ENCODE data around the gene GSN.

GSN gene

DNA sequence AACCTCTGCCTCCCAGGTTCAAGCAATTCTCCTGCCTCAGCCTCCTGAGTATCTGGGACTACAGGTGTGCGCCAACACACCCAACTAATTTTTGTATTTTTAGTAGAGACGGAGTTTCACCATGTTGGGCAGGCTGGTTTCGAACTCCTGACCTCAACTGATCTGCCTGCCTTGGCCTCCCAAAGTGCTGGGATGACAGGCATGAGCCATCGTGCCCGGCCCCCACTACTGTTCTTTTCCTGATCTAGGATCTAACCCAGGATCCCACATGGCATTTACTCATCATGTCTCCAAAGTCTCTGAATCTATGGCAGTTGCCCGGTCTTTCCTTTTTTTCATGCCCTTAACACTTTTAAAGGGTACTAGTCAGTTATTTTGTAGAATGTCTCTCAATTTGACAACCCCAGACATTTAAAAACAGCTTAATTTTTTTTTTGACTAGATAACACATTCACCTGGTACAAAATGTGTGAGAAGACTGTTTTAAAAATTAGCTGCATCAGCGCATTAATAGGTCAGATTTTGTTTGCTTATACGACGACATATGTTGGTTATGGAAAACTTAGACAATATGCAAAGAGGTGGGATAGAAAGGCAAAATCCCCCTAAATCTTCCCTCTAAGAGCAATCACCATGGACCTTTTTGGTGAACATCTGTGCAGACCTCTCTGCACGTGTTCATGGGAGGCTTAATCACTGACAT, 55.6 kb downstream of the GSN start:
- DNase-seq (ENCODE audit: low read depth): no peak
- H3K36me3 ChIP-seq (ENCODE audit: control insufficient read depth, insufficient read depth, low read length, severe bottlenecking): peaks cover 68% of the 10 kb centered on the region
- H3K4me1 ChIP-seq (ENCODE audit: control insufficient read depth, insufficient read depth, low read length): peaks cover 63% of the 10 kb centered on the region
- peak overlapping the region; percentile 2 for H3K9ac ChIP-seq (ENCODE audit: low read length)
- H3K4me3 ChIP-seq (ENCODE audit: low read length): no peak overlapping the region
- no peaks in the 10 kb centered on the region for H3K9me3 ChIP-seq (ENCODE audit: control insufficient read depth, low read length)
- H3K27me3 ChIP-seq (replicated peaks; ENCODE audit: control insufficient read depth, insufficient read depth, low read length): no peaks in the 10 kb centered on the region

DNA sequence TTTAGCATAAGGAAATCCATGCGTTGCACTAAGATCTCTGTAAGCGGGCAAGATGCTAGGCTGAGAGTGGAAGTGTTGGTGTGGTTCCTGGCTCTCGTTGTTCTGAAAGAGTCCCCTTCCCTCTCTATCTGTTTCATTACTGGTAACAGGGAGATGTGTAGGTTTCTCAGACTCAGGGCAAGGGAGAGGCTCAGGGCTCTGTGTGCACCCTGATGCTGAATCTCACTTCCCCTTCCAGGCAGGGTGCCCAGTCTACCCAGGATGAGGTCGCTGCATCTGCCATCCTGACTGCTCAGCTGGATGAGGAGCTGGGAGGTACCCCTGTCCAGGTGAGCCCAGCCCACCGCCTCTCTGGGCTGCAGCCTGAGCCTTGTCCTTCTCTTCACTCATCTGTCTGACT, 56.4 kb downstream of the GSN start:
- no peaks in the 10 kb centered on the region for H3K27me3 ChIP-seq (replicated peaks; ENCODE audit: control insufficient read depth, insufficient read depth, low read length)
- H3K4me3 ChIP-seq (ENCODE audit: low read length): no peak overlapping the region
- peaks cover 56% of the 10 kb centered on the region for H3K4me1 ChIP-seq (ENCODE audit: control insufficient read depth, insufficient read depth, low read length)
- peaks cover 68% of the 10 kb centered on the region for H3K36me3 ChIP-seq (ENCODE audit: control insufficient read depth, insufficient read depth, low read length, severe bottlenecking)
- DNase-seq (ENCODE audit: low read depth): no peak
- no peak overlapping the region for H3K9ac ChIP-seq (ENCODE audit: low read length)
- no peaks in the 10 kb centered on the region for H3K9me3 ChIP-seq (ENCODE audit: control insufficient read depth, low read length)

DNA sequence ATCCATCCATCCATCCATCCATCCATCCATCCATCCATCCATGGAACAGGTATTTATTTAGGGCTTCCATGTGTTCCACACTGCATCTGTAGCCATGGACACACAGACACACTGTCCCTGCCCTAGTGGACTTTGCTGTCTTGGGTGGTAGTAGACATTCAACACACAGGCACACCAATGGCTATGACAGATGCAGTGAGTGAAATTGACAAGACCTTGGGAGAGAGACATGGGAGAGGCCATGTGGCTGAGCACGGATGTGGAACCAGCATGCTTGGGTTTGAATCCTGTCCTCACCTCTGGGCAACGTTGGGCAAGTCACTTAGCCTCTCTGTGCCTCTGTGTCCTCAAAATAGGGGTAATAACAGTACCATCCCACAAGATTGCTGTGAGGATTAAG, 56.8 kb downstream of the GSN start:
- Histone ChIP-seq H3K27me3 (replicated peaks; ENCODE audit: control insufficient read depth, insufficient read depth, low read length) (no peaks in the 10 kb centered on the region), H3K9me3 (ENCODE audit: control insufficient read depth, low read length) (no peaks in the 10 kb centered on the region), H3K9ac (ENCODE audit: low read length) (peak overlapping the region; percentile 72), H3K36me3 (ENCODE audit: control insufficient read depth, insufficient read depth, low read length, severe bottlenecking) (peaks cover 72% of the 10 kb centered on the region), H3K4me1 (ENCODE audit: control insufficient read depth, insufficient read depth, low read length) (peaks cover 54% of the 10 kb centered on the region), H3K4me3 (ENCODE audit: low read length) (no peak overlapping the region)
- no peak for DNase-seq (ENCODE audit: low read depth)

DNA sequence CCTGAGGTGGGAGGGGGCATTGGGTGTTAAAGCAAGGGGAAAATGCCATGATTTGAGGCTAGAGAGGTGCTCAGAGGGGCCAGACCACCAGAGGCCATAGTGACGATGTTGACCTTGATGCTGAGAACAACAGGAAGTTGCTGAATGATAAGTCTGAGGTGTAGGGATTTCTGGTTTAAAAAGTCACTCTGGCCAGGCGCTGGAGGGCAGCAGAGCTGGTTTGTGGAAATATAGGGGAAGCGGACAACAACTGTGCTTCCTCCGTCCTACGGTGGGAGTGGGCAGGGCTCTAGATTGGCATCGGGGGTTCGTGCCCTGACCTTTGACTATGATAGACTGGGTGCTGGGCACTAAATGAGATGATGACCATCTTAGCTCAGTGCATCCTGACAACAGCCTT, 57.4 kb downstream of the GSN start:
- Histone ChIP-seq H3K4me1 (ENCODE audit: control insufficient read depth, insufficient read depth, low read length) (peaks cover 52% of the 10 kb centered on the region), H3K36me3 (ENCODE audit: control insufficient read depth, insufficient read depth, low read length, severe bottlenecking) (peaks cover 77% of the 10 kb centered on the region), H3K4me3 (ENCODE audit: low read length) (no peak overlapping the region), H3K27me3 (replicated peaks; ENCODE audit: control insufficient read depth, insufficient read depth, low read length) (no peaks in the 10 kb centered on the region), H3K9me3 (ENCODE audit: control insufficient read depth, low read length) (no peaks in the 10 kb centered on the region), H3K9ac (ENCODE audit: low read length) (peak overlapping the region; percentile 72)
- no peak for DNase-seq (ENCODE audit: low read depth)

DNA sequence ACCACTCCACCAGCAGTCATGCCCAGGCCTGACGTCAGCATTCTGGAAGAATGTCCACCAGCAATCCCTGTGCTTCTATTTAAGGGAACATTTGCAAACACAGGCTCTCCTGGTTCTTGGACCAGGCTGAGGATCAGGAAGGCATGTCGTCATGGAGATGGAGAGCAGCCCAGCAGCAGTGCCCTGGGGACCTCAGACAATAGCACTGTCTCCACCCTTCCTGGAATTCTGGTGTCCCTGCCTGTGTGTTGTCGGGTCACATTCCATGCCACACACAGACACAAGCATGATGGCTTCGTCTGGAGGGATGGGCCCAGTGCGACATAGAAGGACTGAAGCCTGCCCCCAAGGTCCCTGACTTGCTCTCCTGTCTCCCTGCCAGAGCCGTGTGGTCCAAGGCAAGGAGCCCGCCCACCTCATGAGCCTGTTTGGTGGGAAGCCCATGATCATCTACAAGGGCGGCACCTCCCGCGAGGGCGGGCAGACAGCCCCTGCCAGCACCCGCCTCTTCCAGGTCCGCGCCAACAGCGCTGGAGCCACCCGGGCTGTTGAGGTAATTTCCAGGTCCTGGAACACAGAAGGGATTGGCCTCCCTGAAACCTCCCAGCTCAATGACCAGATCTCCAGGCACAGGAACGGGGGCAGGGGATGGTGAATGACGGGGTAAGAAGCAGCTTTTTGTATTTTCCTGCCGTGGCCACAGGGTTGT, 58.3 kb downstream of the GSN start:
- H3K9me3 ChIP-seq (ENCODE audit: control insufficient read depth, low read length): no peaks in the 10 kb centered on the region

DNA sequence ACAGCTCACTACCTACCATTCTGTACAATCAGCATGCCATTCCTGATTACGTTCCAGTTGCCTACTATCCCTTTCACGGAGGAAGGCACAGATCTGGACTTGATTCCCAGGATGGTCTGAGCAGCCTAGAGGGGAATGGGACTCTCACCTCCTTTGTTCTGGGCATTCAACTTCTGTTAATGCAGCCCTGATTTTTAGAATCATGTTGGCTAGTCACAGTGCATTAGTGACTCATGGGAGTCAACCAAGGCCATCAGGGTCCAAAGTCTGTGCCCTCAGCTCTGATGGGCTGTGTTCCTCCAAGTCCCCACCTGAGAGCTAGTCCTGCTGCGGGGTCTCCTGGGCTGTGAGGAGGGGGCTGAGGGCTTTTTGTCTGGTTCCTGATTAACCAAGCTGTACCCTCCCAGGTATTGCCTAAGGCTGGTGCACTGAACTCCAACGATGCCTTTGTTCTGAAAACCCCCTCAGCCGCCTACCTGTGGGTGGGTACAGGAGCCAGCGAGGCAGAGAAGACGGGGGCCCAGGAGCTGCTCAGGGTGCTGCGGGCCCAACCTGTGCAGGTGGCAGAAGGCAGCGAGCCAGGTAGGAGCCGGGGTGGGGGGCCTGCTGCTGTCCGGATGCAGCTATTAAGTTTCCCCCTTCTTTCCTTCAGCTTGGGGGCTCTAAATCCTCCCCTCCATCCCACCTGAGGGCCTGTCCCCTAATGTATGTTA, 59.1 kb downstream of the GSN start:
- H3K4me3 ChIP-seq (ENCODE audit: low read length): peak overlapping the region; percentile 2
- peak overlapping the region; percentile 25 for H3K9ac ChIP-seq (ENCODE audit: low read length)
- no peaks in the 10 kb centered on the region for H3K27me3 ChIP-seq (replicated peaks; ENCODE audit: control insufficient read depth, insufficient read depth, low read length)
- peaks cover 82% of the 10 kb centered on the region for H3K36me3 ChIP-seq (ENCODE audit: control insufficient read depth, insufficient read depth, low read length, severe bottlenecking)
- DNase-seq (ENCODE audit: low read depth): no peak
- peaks cover 48% of the 10 kb centered on the region for H3K4me1 ChIP-seq (ENCODE audit: control insufficient read depth, insufficient read depth, low read length)
- H3K9me3 ChIP-seq (ENCODE audit: control insufficient read depth, low read length): no peaks in the 10 kb centered on the region

More for the DNA sequence above, 58.3 kb downstream of the GSN start:
- Histone ChIP-seq H3K27me3 (replicated peaks; ENCODE audit: control insufficient read depth, insufficient read depth, low read length) (no peaks in the 10 kb centered on the region), H3K4me3 (ENCODE audit: low read length) (peak overlapping the region; percentile 2), H3K36me3 (ENCODE audit: control insufficient read depth, insufficient read depth, low read length, severe bottlenecking) (peaks cover 77% of the 10 kb centered on the region), H3K9ac (ENCODE audit: low read length) (peak overlapping the region; percentile 72), H3K4me1 (ENCODE audit: control insufficient read depth, insufficient read depth, low read length) (peaks cover 46% of the 10 kb centered on the region)
- DNase-seq (ENCODE audit: low read depth): peak; percentile 46

DNA sequence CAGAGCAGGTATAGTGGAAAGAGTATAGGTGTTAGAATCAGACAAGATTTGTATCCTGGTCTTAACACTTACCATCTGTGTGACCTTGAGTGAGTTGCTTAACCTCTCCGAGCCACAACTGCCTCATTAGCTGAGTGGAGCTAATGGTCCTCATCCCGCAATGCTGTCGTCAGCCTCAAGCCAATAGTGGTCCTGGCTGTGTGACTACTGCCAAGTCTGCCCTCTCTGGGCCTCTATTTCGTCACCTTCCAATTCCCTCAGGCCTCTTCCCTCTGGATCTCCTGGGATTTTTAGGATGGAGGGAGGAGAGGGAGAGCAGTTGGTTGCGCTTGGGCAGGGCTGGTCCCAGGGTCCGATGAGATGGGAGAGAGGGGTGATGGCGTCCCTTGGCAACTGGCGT, 60.5 kb downstream of the GSN start:
- Histone ChIP-seq H3K4me3 (ENCODE audit: low read length) (no peak overlapping the region), H3K36me3 (ENCODE audit: control insufficient read depth, insufficient read depth, low read length, severe bottlenecking) (peaks cover 86% of the 10 kb centered on the region), H3K4me1 (ENCODE audit: control insufficient read depth, insufficient read depth, low read length) (peaks cover 44% of the 10 kb centered on the region), H3K9ac (ENCODE audit: low read length) (no peak overlapping the region), H3K9me3 (ENCODE audit: control insufficient read depth, low read length) (no peaks in the 10 kb centered on the region), H3K27me3 (replicated peaks; ENCODE audit: control insufficient read depth, insufficient read depth, low read length) (no peaks in the 10 kb centered on the region)
- DNase-seq (ENCODE audit: low read depth): no peak

DNA sequence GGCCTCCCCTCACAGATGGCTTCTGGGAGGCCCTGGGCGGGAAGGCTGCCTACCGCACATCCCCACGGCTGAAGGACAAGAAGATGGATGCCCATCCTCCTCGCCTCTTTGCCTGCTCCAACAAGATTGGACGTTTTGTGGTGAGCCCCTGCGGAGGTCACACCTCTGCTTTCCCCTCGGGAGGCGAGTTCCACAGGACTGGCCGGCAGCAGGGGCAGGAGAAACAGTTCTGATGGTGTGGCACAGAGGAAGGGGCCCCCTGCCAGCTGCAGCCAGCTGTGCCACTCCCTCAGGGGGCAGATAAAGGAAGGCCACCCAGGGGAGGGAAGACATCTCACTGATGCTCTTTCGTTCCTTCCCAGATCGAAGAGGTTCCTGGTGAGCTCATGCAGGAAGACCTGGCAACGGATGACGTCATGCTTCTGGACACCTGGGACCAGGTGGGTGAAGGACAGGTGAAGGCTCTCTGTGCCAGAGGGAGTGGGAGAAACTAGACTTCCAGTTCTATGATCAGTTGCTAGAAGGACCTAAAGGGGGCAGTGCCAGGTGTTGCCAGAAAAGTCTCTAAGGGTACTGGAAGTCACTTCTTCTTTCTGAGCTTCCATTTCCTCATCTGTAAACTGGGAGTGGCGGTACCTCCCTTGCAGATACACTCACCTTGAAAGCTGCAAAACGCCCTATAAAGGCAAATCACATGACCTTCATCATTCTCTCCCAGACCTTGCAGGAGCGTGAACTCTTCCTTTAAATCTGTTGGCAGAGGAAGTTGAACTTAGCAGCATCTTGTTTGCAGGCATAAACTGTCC, 61.1 kb downstream of the GSN start:
- no peaks in the 10 kb centered on the region for H3K27me3 ChIP-seq (replicated peaks; ENCODE audit: control insufficient read depth, insufficient read depth, low read length)
- no peak overlapping the region for H3K4me3 ChIP-seq (ENCODE audit: low read length)
- H3K9ac ChIP-seq (ENCODE audit: low read length): no peak overlapping the region
- DNase-seq (ENCODE audit: low read depth): no peak
- H3K9me3 ChIP-seq (ENCODE audit: control insufficient read depth, low read length): no peaks in the 10 kb centered on the region
- H3K4me1 ChIP-seq (ENCODE audit: control insufficient read depth, insufficient read depth, low read length): peaks cover 45% of the 10 kb centered on the region
- H3K36me3 ChIP-seq (ENCODE audit: control insufficient read depth, insufficient read depth, low read length, severe bottlenecking): peaks cover 86% of the 10 kb centered on the region

DNA sequence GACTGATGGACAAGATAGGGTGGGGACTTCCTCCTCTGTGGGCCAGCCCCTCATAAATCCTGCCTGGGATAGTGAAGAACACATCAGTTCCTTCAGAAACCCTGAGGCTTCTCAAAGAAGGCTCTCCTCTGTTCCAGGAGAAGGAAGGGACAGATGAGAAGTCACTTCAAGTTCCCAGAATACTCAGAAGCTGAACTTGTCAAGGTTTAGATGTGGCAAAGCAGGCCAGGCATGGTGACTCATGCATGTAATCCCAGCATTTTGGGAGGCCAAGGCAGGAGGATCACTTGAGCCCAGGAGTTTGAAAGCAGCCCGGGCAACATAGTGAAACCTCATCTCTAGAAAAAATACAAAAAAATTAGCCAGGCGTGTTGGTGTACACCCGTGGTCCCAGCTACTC, 63.6 kb downstream of the GSN start:
- peaks cover 82% of the 10 kb centered on the region for H3K36me3 ChIP-seq (ENCODE audit: control insufficient read depth, insufficient read depth, low read length, severe bottlenecking)

DNA sequence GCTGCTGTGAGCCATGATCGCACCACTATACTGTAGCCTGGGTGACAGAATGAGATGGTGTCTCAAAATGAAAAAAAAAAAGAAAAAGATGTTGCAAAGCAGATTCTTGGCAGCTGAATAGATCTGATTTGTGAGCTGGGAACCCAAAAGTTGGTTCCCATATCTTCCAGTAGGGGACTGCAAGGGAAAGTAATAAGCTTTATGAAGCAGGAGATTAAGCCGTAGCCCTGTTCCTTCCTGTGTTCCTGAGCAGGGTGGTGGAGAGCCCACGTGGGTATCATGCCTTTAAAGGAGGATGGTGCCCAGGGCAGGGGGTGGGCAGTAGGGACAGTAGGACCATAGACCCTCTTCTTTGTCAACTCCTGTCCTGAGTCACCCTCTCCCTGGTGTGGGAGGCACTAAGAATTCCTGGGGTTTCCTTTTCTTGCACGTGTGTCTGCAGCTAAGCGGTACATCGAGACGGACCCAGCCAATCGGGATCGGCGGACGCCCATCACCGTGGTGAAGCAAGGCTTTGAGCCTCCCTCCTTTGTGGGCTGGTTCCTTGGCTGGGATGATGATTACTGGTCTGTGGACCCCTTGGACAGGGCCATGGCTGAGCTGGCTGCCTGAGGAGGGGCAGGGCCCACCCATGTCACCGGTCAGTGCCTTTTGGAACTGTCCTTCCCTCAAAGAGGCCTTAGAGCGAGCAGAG, 64.2 kb downstream of the GSN start:
- peak; percentile 76 for DNase-seq (ENCODE audit: low read depth)
- H3K36me3 ChIP-seq (ENCODE audit: control insufficient read depth, insufficient read depth, low read length, severe bottlenecking): peaks cover 81% of the 10 kb centered on the region
- no peaks in the 10 kb centered on the region for H3K9me3 ChIP-seq (ENCODE audit: control insufficient read depth, low read length)
- H3K4me1 ChIP-seq (ENCODE audit: control insufficient read depth, insufficient read depth, low read length): peaks cover 49% of the 10 kb centered on the region
- no peaks in the 10 kb centered on the region for H3K27me3 ChIP-seq (replicated peaks; ENCODE audit: control insufficient read depth, insufficient read depth, low read length)
- H3K9ac ChIP-seq (ENCODE audit: low read length): peak overlapping the region; percentile 44
- H3K4me3 ChIP-seq (ENCODE audit: low read length): no peak overlapping the region

More for the DNA sequence above, 63.6 kb downstream of the GSN start:
- no peaks in the 10 kb centered on the region for H3K9me3 ChIP-seq (ENCODE audit: control insufficient read depth, low read length)
- H3K27me3 ChIP-seq (replicated peaks; ENCODE audit: control insufficient read depth, insufficient read depth, low read length): no peaks in the 10 kb centered on the region
- H3K4me1 ChIP-seq (ENCODE audit: control insufficient read depth, insufficient read depth, low read length): peaks cover 51% of the 10 kb centered on the region
- peak; percentile 38 for DNase-seq (ENCODE audit: low read depth)
- H3K9ac ChIP-seq (ENCODE audit: low read length): peak overlapping the region; percentile 44
- no peak overlapping the region for H3K4me3 ChIP-seq (ENCODE audit: low read length)

All from adipocyte (in vitro differentiated cells).